ENCODE results near the gene AIFM3. TPM values are rescaled to one million over a fixed set of nuclear protein-coding genes. Genes with fewer than 3 reads are reported as not detected.

The AIFM3 gene
- total RNA-seq, 4 donors from 2014 or later, result 0.11 to 2.0 (median 0.80) TPM

DNA sequence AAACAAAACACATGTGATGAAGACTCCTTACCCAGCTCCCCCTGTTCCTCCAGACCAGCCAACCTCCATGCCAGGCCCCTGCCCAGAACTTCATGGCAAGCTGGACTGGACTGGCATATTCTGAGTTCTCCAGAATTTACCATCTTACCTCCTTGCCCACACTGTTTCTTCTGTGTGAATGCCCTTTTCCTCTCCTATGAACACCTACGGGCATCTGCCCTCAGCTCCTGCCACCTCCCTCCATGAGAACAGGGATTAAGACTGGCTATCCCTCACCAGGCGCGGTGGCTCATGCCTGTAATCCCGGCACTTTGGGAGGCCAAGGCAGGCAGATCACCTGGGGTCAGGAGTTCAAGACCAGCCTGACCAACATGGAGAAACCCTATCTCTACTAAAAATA is 6.4 kb upstream of the AIFM3 start:
- TF ChIP-seq, protein P1, sequence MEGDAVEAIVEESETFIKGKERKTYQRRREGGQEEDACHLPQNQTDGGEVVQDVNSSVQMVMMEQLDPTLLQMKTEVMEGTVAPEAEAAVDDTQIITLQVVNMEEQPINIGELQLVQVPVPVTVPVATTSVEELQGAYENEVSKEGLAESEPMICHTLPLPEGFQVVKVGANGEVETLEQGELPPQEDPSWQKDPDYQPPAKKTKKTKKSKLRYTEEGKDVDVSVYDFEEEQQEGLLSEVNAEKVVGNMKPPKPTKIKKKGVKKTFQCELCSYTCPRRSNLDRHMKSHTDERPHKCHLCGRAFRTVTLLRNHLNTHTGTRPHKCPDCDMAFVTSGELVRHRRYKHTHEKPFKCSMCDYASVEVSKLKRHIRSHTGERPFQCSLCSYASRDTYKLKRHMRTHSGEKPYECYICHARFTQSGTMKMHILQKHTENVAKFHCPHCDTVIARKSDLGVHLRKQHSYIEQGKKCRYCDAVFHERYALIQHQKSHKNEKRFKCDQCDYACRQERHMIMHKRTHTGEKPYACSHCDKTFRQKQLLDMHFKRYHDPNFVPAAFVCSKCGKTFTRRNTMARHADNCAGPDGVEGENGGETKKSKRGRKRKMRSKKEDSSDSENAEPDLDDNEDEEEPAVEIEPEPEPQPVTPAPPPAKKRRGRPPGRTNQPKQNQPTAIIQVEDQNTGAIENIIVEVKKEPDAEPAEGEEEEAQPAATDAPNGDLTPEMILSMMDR (IDR thresholded peaks at IDR 0.05), result no peak
- TF ChIP-seq POLR2A (IDR thresholded peaks at IDR 0.05), result no peak
- no peak overlapping the region for H3K27ac ChIP-seq
- no peak overlapping the region for H3K4me3 ChIP-seq (replicated peaks in 1 of 3)
- intact Hi-C loops (cut with DNase I), result no loop called here
- H3K9me3 ChIP-seq, result no peaks in the 10 kb centered on the region
- no peaks in the 10 kb centered on the region for H3K27me3 ChIP-seq
- no peaks in the 10 kb centered on the region for H3K36me3 ChIP-seq
- peaks cover 8 to 27% of the 10 kb centered on the region in 2 donors for H3K4me1 ChIP-seq
- WGBS, 2 donors, result 94 to 95% methylated on average over 4 of the region's 4 CpGs
- no peak for DNase-seq

DNA sequence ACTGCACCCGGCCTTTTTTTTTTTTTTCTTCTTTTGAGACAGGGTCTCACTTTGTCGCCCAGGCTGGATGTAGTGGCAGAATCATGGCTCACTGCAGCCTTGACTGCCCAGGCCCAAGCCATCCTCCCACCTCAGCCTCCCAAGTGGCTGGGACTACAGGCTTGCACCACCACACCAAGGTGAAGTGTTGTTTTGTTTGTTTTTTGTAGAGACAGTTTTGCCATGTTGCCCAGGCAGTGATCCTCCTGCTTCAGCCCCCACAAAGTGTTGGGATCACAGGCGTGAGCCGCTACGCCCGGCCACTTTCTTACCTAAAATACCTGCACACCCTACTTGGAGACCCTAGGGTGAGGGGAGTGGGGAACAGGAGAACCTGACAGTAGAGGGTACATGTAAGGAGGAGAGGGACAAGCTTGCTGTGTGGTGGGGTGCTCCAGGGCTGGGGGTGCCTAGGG is 4.5 kb upstream of the AIFM3 start:
- Histone ChIP-seq H3K36me3 (no peaks in the 10 kb centered on the region), H3K27ac (no peak overlapping the region), H3K27me3 (no peaks in the 10 kb centered on the region), H3K4me3 (replicated peaks in 1 of 3) (no peak overlapping the region), H3K4me1 (peaks cover 4 to 17% of the 10 kb centered on the region in 2 donors), H3K9me3 (no peaks in the 10 kb centered on the region)
- WGBS, 2 donors, result 96 to 97% methylated on average over 6 of the region's 6 CpGs
- DNase-seq, result no peak
- intact Hi-C loops (cut with DNase I), result no loop called here
- TF ChIP-seq POLR2A (IDR thresholded peaks at IDR 0.05), result no peak
- TF ChIP-seq, protein P1 (IDR thresholded peaks at IDR 0.05), result no peak

DNA sequence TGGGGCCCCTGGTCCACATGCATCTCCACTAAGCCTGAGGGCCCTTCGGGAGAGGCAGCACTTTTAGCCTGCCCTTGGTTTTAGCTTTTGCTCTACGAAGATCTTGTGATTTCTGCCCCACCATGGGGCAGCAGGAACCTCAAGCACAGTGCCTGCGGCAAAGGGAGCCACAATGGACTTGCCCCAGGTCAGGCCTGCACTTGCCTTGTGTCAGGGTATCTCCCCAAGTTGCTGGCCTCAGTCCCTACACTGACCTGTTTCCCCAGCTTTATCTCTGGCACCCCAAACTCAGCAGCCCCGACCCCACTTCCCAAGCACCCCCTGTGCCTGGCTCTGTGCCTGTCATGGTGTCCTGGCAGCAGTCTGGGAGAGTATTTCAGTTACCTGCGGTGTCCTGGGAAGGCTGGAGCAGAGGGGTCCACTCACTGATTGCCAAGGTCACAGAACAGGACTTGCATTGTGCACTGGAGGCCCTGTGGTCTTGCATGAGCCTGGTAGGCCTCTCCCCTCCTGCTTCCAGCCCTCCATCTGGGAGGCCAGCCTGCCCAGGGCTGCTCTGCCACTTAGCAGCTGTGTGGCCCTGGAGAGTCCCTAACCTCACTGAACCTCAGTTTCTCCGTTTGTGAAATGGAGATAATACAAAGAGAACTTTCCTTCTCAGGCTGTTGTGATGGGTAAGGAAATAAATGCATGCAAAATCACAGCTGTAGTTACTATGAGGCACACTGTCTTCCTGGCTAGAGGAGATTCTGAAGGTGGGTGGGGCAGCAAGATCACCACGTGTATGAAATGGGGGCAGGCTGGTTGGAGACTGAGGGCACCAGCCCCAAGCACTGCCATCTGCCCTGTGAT is 3.6 kb upstream of the AIFM3 start:
- intact Hi-C loops (cut with DNase I), result no loop called here
- no peak for TF ChIP-seq POLR2A (IDR thresholded peaks at IDR 0.05)
- TF ChIP-seq, protein P1 (IDR thresholded peaks at IDR 0.05), result no peak
- Histone ChIP-seq H3K4me1 (peaks cover 4 to 9% of the 10 kb centered on the region in 2 donors), H3K27me3 (no peaks in the 10 kb centered on the region), H3K27ac (no peak overlapping the region), H3K36me3 (no peaks in the 10 kb centered on the region), H3K4me3 (replicated peaks in 1 of 3) (no peak overlapping the region), H3K9me3 (no peaks in the 10 kb centered on the region)
- DNase-seq, result no peak
- WGBS, 2 donors, result 85 to 88% methylated on average over 5 to 6 of the region's 7 CpGs

DNA sequence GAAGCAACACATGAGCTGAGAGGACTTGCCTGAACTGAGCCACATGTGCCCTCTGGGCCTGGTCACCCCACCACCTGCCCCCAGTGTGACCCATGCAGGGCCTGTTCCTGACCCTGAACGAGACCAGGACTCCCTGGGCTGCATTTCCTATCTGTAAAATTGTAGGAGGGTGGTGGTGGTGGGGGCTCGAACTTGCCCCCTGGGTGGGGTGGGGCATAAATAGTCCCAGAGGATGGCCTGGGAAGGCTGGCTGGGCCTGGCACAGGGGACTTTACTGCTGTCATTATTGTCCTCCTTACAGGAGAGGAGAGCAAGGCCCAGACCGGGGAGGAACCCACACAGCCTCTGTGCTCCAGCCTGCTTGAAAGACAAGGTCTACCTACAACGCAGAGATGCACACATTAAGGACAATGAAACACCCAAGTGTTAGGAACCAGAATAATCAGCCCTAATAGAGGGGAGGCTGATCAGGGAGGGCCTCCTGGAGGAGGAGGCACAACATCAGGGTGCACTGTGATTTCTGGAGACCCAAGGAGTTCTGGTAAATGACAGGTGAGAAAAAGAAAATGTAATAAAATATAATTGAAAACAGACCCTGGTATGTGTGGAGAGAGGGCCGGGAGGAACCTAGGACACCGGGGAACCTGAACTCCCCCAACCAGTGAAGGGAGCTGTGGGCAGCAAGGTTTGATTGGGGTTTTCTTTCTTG is 2.8 kb upstream of the AIFM3 start:
- Histone ChIP-seq H3K9me3 (no peaks in the 10 kb centered on the region), H3K27me3 (no peaks in the 10 kb centered on the region), H3K36me3 (no peaks in the 10 kb centered on the region), H3K4me3 (replicated peaks in 1 of 3) (peak overlapping the region in 1 of 3 donors; percentile 32), H3K4me1 (peaks cover 4 to 9% of the 10 kb centered on the region in 2 donors), H3K27ac (no peak overlapping the region)
- intact Hi-C loops (cut with DNase I), result no loop called here
- TF ChIP-seq POLR2A (IDR thresholded peaks at IDR 0.05), result no peak
- TF ChIP-seq, protein P1 (IDR thresholded peaks at IDR 0.05), result no peak
- DNase-seq, result no peak
- 64 to 70% methylated on average over 6 of the region's 6 CpGs for whole genome bisulfite sequencing, 2 donors

DNA sequence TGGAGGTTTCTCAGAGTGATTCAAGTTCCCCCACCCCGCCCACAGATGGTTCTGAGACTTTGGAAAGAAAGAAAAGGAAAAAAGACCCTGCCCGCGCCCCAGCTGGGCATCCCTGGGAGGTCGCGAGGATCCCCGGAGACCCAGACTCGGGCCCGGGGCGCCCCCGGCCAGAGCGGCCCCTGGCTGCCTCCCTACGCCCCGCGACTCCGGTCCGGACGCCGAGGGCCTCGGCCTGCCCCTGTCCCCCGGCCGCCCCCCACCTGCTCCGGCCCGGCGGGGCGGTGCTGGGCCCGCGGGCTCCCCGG is 2.3 kb upstream of the AIFM3 start:
- no peak for DNase-seq
- no peaks in the 10 kb centered on the region for H3K27me3 ChIP-seq
- no peaks in the 10 kb centered on the region for H3K36me3 ChIP-seq
- peaks cover 4 to 9% of the 10 kb centered on the region in 2 donors for H3K4me1 ChIP-seq
- no peak overlapping the region for H3K27ac ChIP-seq
- peak overlapping the region in 1 of 3 donors; percentile 32 for H3K4me3 ChIP-seq (replicated peaks in 1 of 3)
- no peak for TF ChIP-seq POLR2A (IDR thresholded peaks at IDR 0.05)
- TF ChIP-seq, protein P1 (IDR thresholded peaks at IDR 0.05), result no peak
- 10 to 15% methylated on average over 1 to 5 of the region's 28 CpGs for WGBS, 2 donors
- intact Hi-C loops (cut with DNase I), result loop anchor here (5.0 kb wide), 1 partner anchor 53 kb away; the partner anchor contains the start of gene P2RX6
- no peaks in the 10 kb centered on the region for H3K9me3 ChIP-seq

Data from thyroid gland (tissue), 4 donors.